HepG2 (cell line): ENCODE measurements around the gene DIRAS1.

ENCODE experiments used
- RBFOX2 ChIP-seq: fragments of 200-400 bp; formaldehyde crosslinking; IDR thresholded peaks from 2 replicates; pipeline ENCODE4 v1.6.1; 2017; ENCODE audit warnings: low read depth, mild to moderate bottlenecking, low read length
- TF ChIP-seq, protein P1 (sequence below): sonication (generic); formaldehyde crosslinking; IDR thresholded peaks from 2 replicates; pipeline ENCODE4 v1.5.0; 2020; ENCODE audit warnings: mild to moderate bottlenecking, missing genetic modification reagents, moderate library complexity

DNA sequence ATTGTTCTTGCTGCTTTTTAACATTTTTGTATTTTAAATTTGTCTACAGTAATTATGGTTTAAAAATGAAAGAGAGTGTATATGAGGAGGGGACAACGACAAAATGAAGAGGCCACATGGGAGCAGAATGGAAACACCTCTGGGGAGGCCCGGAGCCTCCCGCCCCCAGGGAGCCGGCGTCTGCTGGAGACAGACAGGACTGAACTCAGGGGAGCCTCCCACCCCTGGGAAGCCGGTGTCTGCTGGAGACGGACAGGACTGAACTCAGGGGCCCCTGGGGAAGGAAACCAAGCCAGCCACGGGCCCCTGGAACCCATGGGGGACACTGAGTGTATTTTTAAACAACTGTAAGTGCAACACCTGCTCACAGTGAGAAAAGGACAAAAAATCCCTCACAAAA is 35.3 kb upstream of the DIRAS1 start:
- TF ChIP-seq RBFOX2 = no peak
- TF ChIP-seq, protein P1, sequence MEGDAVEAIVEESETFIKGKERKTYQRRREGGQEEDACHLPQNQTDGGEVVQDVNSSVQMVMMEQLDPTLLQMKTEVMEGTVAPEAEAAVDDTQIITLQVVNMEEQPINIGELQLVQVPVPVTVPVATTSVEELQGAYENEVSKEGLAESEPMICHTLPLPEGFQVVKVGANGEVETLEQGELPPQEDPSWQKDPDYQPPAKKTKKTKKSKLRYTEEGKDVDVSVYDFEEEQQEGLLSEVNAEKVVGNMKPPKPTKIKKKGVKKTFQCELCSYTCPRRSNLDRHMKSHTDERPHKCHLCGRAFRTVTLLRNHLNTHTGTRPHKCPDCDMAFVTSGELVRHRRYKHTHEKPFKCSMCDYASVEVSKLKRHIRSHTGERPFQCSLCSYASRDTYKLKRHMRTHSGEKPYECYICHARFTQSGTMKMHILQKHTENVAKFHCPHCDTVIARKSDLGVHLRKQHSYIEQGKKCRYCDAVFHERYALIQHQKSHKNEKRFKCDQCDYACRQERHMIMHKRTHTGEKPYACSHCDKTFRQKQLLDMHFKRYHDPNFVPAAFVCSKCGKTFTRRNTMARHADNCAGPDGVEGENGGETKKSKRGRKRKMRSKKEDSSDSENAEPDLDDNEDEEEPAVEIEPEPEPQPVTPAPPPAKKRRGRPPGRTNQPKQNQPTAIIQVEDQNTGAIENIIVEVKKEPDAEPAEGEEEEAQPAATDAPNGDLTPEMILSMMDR (CRISPR knock-in tag) = no peak
